Keratinocyte (primary cell): ENCODE results near the gene ANKDD1A. TPM values are rescaled to one million over a fixed set of nuclear protein-coding genes. Genes with fewer than 3 reads are reported as not detected.

Experiments used
- DNase-seq: peaks from one replicate; pipeline ENCODE4 v3.0.0-alpha.2; 2011; ENCODE audit warnings: low read depth, missing footprints, low spot score
- FAIRE-seq: peaks from 2 replicates; lab custom pipeline; 2011; peaks lifted over from hg19 to GRCh38; lab: Jason Lieb, UNC
- H2AFZ ChIP-seq: 2 replicates; pipeline ENCODE4 v1.6.0; 2012; ENCODE audit warnings: low read length, control low read depth, inconsistent platforms; ENCODE audit not compliant: control insufficient read depth
- H3K27ac ChIP-seq: 2 replicates; pipeline ENCODE4 v1.5.1; 2011; ENCODE audit warnings: low read length; ENCODE audit not compliant: control insufficient read depth, insufficient read depth
- H3K27me3 ChIP-seq: 3 replicates; pipeline ENCODE4 v1.6.0; 2011; ENCODE audit warnings: low read length; ENCODE audit not compliant: control insufficient read depth, insufficient read depth; ENCODE audit errors: extremely low read depth
- H3K36me3 ChIP-seq, 2 experiments: 2 replicates in 1 of 2; 3 replicates in 1 of 2; pipeline ENCODE4 v1.5.1; 2011; ENCODE audit warnings: low read length in 2 of 2, mild to moderate bottlenecking in 1 of 2; ENCODE audit not compliant: control insufficient read depth in 2 of 2, insufficient read depth in 2 of 2; ENCODE audit errors: extremely low read depth in 1 of 2
- H3K4me1 ChIP-seq: 3 replicates; pipeline ENCODE4 v1.5.1; 2011; ENCODE audit warnings: low read length; ENCODE audit not compliant: control insufficient read depth, insufficient read depth; ENCODE audit errors: extremely low read depth
- H3K4me2 ChIP-seq: 3 replicates; pipeline ENCODE4 v1.6.0; 2011; ENCODE audit warnings: low read depth, low read length; ENCODE audit not compliant: control insufficient read depth, insufficient read depth; ENCODE audit errors: extremely low read depth
- H3K4me3 ChIP-seq, 3 experiments: fragments of 200-600 bp in 1 of 3; sonication (generic) in 1 of 3; 2 replicates in 2 of 3; 3 replicates in 1 of 3; pipeline ENCODE4 v1.5.1; 2011 to 2016; ENCODE audit warnings: low read length in 3 of 3, mild to moderate bottlenecking in 3 of 3, control low read depth in 2 of 3, inconsistent platforms in 1 of 3, low read depth in 1 of 3, mixed read lengths in 1 of 3, mixed run types in 1 of 3, moderate library complexity in 1 of 3; ENCODE audit not compliant: control insufficient read depth in 2 of 3, insufficient read depth in 2 of 3; ENCODE audit errors: extremely low read depth in 1 of 3
- H3K79me2 ChIP-seq: 2 replicates; pipeline ENCODE4 v1.6.0; 2012; ENCODE audit warnings: low read length; ENCODE audit not compliant: control insufficient read depth, insufficient read depth
- H3K9ac ChIP-seq: 3 replicates; pipeline ENCODE4 v1.6.0; 2011; ENCODE audit warnings: low read length; ENCODE audit not compliant: control insufficient read depth, insufficient read depth; ENCODE audit errors: extremely low read depth
- H3K9me1 ChIP-seq: 3 replicates; pipeline ENCODE4 v1.6.0; 2011; ENCODE audit warnings: low read length; ENCODE audit not compliant: control insufficient read depth, insufficient read depth; ENCODE audit errors: extremely low read depth
- H3K9me3 ChIP-seq: 2 replicates; pipeline ENCODE4 v1.5.1; 2012; ENCODE audit warnings: low read depth, low read length; ENCODE audit not compliant: control insufficient read depth
- H4K20me1 ChIP-seq: 3 replicates; pipeline ENCODE4 v1.6.0; 2011; ENCODE audit warnings: low read length; ENCODE audit not compliant: control insufficient read depth, insufficient read depth; ENCODE audit errors: extremely low read depth
- EZH2 ChIP-seq: IDR thresholded peaks from one replicate; pipeline ENCODE4 v1.6.1; 2012; ENCODE audit warnings: inconsistent platforms, mild to moderate bottlenecking, low read length, moderate library complexity
- dilution Hi-C: fragments of 300-500 bp; cut with MboI; formaldehyde crosslinking; loops from one replicate; pipeline ENCODE4 v1.7.0; 2020; ENCODE audit warnings: low sequenced_read_pairs; ENCODE audit not compliant: extremely low pct_ligation_motif_present
- polyA plus RNA-seq, 5 experiments: library from polyadenylated mRNA; depleted of rRNA in 3 of 5; stranded (reverse) in 3 of 5; stranded (forward) in 1 of 5; unstranded in 1 of 5; fragments of >200 nt; gene quantifications; 1 replicate in 1 of 5; 2 replicates in 3 of 5; 3 replicates in 1 of 5; pipeline versions ENCODE4 v1.2.1 to v1.2.3, GENCODE V29; 2011 to 2012; ENCODE audit warnings: missing spikeins in 2 of 5, low read depth in 1 of 5, low replicate concordance in 1 of 5
- TF ChIP-seq, protein P1 (sequence below), 3 experiments: IDR thresholded peaks in 1 of 3; conservative IDR thresholded peaks in 1 of 3; optimal IDR thresholded peaks in 1 of 3; 2 replicates in 2 of 3; 3 replicates in 1 of 3; pipeline versions ENCODE3 to v1.5.1; 2011; ENCODE audit warnings: low read length in 3 of 3, mild to moderate bottlenecking in 3 of 3, moderate library complexity in 2 of 3, control low read depth in 1 of 3, inconsistent platforms in 1 of 3; ENCODE audit not compliant: insufficient read depth in 2 of 3; ENCODE audit errors: extremely low read depth in 1 of 3

ANKDD1A gene
- polyA plus RNA-seq, 1 donor (not counting 4 experiments of a cell fraction or from before 2014, with no cell fraction given), result 1.1 TPM

DNA sequence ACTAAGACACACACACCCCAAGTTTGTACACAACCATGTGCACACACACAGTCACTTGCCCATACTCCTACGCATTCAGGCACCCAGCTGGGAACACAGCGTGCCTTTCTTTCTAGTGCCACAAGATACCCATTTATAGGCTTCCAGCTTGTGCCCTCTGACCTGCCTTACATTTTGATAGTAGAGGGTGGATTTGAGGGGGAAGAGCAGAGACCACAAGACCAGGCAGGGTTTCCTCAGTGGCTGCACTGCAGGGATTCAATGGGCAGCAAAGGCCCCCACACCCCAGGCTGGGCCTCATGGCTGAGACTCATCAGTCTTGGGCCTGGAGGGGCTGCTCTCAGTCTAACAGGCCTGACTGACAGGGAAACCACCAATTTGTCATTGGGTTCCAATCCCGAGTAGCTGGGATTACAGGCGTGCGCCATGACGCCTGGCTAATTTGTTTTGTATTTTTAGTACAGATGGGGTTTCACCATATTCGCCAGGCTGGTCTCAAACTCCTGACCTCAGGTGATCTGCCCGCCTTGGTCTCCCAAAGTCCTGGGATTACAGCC, 18.8 kb upstream of the ANKDD1A start:
- Histone ChIP-seq H3K4me3 (no peak overlapping the region), H3K79me2 (no peaks in the 10 kb centered on the region), H2AFZ (no peak overlapping the region), H3K9me3 (no peaks in the 10 kb centered on the region), H3K9ac (no peak overlapping the region), H3K27me3 (no peaks in the 10 kb centered on the region), H3K36me3 (no peaks in the 10 kb centered on the region), H3K27ac (no peak overlapping the region), H4K20me1 (no peaks in the 10 kb centered on the region), H3K4me1 (peaks cover 34% of the 10 kb centered on the region), H3K4me2 (no peak overlapping the region), H3K9me1 (no peaks in the 10 kb centered on the region)
- FAIRE-seq, result no peak
- DNase-seq, result no peak
- TF ChIP-seq, protein P1, sequence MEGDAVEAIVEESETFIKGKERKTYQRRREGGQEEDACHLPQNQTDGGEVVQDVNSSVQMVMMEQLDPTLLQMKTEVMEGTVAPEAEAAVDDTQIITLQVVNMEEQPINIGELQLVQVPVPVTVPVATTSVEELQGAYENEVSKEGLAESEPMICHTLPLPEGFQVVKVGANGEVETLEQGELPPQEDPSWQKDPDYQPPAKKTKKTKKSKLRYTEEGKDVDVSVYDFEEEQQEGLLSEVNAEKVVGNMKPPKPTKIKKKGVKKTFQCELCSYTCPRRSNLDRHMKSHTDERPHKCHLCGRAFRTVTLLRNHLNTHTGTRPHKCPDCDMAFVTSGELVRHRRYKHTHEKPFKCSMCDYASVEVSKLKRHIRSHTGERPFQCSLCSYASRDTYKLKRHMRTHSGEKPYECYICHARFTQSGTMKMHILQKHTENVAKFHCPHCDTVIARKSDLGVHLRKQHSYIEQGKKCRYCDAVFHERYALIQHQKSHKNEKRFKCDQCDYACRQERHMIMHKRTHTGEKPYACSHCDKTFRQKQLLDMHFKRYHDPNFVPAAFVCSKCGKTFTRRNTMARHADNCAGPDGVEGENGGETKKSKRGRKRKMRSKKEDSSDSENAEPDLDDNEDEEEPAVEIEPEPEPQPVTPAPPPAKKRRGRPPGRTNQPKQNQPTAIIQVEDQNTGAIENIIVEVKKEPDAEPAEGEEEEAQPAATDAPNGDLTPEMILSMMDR (optimal IDR thresholded peaks at IDR 0.05 in 1 of 3, IDR thresholded peaks at IDR 0.05 in 1 of 3, conservative IDR thresholded peaks at IDR 0.05 in 1 of 3; ENCODE audit: extremely low read depth in 1 of 3, insufficient read depth in 2 of 3, low read length in 3 of 3), result no peak
- TF ChIP-seq EZH2, result no peak
- dilution Hi-C loops, result no loop called here

DNA sequence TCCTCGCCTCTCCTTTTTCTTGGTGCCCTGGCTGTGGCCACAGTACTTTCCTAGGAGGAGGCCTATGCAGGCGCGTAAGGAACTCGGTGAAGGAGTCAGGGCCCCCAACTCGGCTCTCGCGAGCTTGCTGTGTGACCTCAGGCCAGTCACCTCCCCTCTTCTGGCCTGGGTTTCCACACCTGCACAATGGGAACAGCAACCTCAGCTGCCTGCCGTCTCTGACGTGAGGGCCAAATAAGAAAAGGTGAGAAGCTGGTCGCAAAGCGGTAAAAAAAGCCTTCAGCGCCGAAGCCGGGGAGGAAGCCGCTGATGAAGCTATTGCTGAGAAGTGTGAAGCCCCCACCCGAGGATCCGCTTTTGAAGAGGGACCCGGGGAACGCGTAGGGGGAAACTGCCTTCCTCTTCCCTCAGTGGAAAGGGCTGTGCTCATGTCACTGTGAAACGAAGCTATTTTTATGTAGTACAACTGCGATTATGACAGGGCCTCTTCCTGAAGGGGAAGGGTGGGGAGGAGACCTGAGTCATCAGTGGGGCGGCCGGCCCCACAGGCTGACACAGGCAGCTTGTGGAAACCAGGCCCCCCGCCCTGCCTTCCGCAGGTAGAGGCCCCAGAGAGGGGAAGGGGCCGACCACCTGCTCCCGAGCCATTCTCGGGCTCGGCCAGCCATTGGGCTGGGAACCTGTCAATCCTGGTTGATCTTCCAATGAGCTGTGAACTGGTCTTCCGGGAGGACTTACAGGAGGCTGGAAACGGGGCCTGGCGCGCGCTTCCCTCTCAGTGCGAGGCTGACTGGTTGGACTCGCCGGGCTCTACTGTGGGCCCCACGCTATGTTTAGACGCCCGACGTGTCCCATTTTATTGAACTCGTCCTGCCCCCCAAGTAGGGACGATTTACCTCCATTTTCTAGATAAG, 18.0 kb upstream of the ANKDD1A start:
- dilution Hi-C loops, result no loop called here
- no peaks in the 10 kb centered on the region for H4K20me1 ChIP-seq
- no peaks in the 10 kb centered on the region for H3K9me3 ChIP-seq
- H2AFZ ChIP-seq, result peak overlapping the region; percentile 80
- H3K27ac ChIP-seq, result peak overlapping the region; percentile 78
- no peaks in the 10 kb centered on the region for H3K9me1 ChIP-seq
- peak overlapping the region; percentile 82 for H3K4me2 ChIP-seq
- no peaks in the 10 kb centered on the region for H3K79me2 ChIP-seq
- FAIRE-seq (peak; percentile 73), DNase-seq (peak; percentile 90)
- no peak for TF ChIP-seq EZH2
- TF ChIP-seq, protein P1 (optimal IDR thresholded peaks at IDR 0.05 in 1 of 3, IDR thresholded peaks at IDR 0.05 in 1 of 3, conservative IDR thresholded peaks at IDR 0.05 in 1 of 3; ENCODE audit: extremely low read depth in 1 of 3, insufficient read depth in 2 of 3, low read length in 3 of 3), result no peak
- peak overlapping the region in 1 of 3 experiments; percentile 36 for H3K4me3 ChIP-seq
- H3K27me3 ChIP-seq, result no peaks in the 10 kb centered on the region
- H3K36me3 ChIP-seq, result no peaks in the 10 kb centered on the region
- peak overlapping the region; percentile 70 for H3K9ac ChIP-seq
- peaks cover 34% of the 10 kb centered on the region for H3K4me1 ChIP-seq
